ENCODE results near the gene BDNF. TPM values are rescaled to one million over a fixed set of nuclear protein-coding genes. Genes with fewer than 3 reads are reported as not detected.

Gene BDNF
- polyA plus RNA-seq, 1 donor from 2014 or later: not detected

GRCh38 chr11:27618281-27618915 is 81.9 kb downstream of the BDNF start (continued):
- TF ChIP-seq, protein P1, sequence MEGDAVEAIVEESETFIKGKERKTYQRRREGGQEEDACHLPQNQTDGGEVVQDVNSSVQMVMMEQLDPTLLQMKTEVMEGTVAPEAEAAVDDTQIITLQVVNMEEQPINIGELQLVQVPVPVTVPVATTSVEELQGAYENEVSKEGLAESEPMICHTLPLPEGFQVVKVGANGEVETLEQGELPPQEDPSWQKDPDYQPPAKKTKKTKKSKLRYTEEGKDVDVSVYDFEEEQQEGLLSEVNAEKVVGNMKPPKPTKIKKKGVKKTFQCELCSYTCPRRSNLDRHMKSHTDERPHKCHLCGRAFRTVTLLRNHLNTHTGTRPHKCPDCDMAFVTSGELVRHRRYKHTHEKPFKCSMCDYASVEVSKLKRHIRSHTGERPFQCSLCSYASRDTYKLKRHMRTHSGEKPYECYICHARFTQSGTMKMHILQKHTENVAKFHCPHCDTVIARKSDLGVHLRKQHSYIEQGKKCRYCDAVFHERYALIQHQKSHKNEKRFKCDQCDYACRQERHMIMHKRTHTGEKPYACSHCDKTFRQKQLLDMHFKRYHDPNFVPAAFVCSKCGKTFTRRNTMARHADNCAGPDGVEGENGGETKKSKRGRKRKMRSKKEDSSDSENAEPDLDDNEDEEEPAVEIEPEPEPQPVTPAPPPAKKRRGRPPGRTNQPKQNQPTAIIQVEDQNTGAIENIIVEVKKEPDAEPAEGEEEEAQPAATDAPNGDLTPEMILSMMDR (IDR thresholded peaks at IDR 0.05; ENCODE audit: poor library complexity, severe bottlenecking): no peak

- TF ChIP-seq MXI1 (conservative IDR thresholded peaks at IDR 0.05; ENCODE audit: poor library complexity, severe bottlenecking): no peak
- TF ChIP-seq, protein P1 (IDR thresholded peaks at IDR 0.05; ENCODE audit: poor library complexity, severe bottlenecking): no peak
- TF ChIP-seq SMC3 (conservative IDR thresholded peaks at IDR 0.05; ENCODE audit: poor library complexity): no peak
- no peak for TF ChIP-seq TAF1 (IDR thresholded peaks at IDR 0.05; ENCODE audit: low read depth)
- no peak for TF ChIP-seq POLR2AphosphoS5 (IDR thresholded peaks at IDR 0.05)
Observed at GRCh38 chr11:27616711-27617110, 83.5 kb downstream of the BDNF start.

GRCh38 chr11:27615833-27616232 is 84.4 kb downstream of the BDNF start:
- Histone ChIP-seq H3K36me3 (ENCODE audit: insufficient read depth, low read length) (no peaks in the 10 kb centered on the region), H2AFZ (ENCODE audit: low read depth, low read length) (no peak overlapping the region), H4K20me1 (ENCODE audit: insufficient read depth) (no peaks in the 10 kb centered on the region), H3K9me3 (ENCODE audit: low read length) (no peaks in the 10 kb centered on the region), H3K27ac (ENCODE audit: low read length) (no peak overlapping the region), H3K4me3 (ENCODE audit: low read length) (no peak overlapping the region), H3K79me2 (replicated peaks; ENCODE audit: insufficient read depth, low read length) (no peaks in the 10 kb centered on the region), H3K4me2 (ENCODE audit: low read length) (no peak overlapping the region), H3K27me3 (ENCODE audit: insufficient read depth, low read depth, low read length) (no peaks in the 10 kb centered on the region), H3K9ac (ENCODE audit: low read length) (no peak overlapping the region), H3K9me2 (ENCODE audit: insufficient read depth, low read length) (no peaks in the 10 kb centered on the region), H3F3A (ENCODE audit: insufficient read depth, low read length, poor library complexity, severe bottlenecking) (no peaks in the 10 kb centered on the region)
- TF ChIP-seq POLR2AphosphoS5 (IDR thresholded peaks at IDR 0.05) (no peak), MXI1 (conservative IDR thresholded peaks at IDR 0.05; ENCODE audit: poor library complexity, severe bottlenecking) (no peak), SMC3 (conservative IDR thresholded peaks at IDR 0.05; ENCODE audit: poor library complexity) (no peak), EP300 (conservative IDR thresholded peaks at IDR 0.05; ENCODE audit: poor library complexity, severe bottlenecking) (no peak), RAD21 (conservative IDR thresholded peaks at IDR 0.05) (no peak), TAF1 (IDR thresholded peaks at IDR 0.05; ENCODE audit: low read depth) (no peak), EZH2 (IDR thresholded peaks at IDR 0.05; ENCODE audit: borderline replicate concordance, insufficient read depth, low read length, poor library complexity, severe bottlenecking) (no peak)
- TF ChIP-seq, protein P1 (IDR thresholded peaks at IDR 0.05; ENCODE audit: poor library complexity, severe bottlenecking): no peak
- TF ChIP-seq, protein P2, sequence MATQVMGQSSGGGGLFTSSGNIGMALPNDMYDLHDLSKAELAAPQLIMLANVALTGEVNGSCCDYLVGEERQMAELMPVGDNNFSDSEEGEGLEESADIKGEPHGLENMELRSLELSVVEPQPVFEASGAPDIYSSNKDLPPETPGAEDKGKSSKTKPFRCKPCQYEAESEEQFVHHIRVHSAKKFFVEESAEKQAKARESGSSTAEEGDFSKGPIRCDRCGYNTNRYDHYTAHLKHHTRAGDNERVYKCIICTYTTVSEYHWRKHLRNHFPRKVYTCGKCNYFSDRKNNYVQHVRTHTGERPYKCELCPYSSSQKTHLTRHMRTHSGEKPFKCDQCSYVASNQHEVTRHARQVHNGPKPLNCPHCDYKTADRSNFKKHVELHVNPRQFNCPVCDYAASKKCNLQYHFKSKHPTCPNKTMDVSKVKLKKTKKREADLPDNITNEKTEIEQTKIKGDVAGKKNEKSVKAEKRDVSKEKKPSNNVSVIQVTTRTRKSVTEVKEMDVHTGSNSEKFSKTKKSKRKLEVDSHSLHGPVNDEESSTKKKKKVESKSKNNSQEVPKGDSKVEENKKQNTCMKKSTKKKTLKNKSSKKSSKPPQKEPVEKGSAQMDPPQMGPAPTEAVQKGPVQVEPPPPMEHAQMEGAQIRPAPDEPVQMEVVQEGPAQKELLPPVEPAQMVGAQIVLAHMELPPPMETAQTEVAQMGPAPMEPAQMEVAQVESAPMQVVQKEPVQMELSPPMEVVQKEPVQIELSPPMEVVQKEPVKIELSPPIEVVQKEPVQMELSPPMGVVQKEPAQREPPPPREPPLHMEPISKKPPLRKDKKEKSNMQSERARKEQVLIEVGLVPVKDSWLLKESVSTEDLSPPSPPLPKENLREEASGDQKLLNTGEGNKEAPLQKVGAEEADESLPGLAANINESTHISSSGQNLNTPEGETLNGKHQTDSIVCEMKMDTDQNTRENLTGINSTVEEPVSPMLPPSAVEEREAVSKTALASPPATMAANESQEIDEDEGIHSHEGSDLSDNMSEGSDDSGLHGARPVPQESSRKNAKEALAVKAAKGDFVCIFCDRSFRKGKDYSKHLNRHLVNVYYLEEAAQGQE (IDR thresholded peaks at IDR 0.05; ENCODE audit: borderline replicate concordance): no peak

More at GRCh38 chr11:27616711-27617110, 83.5 kb downstream of the BDNF start:
- no peak overlapping the region for H3K4me2 ChIP-seq (ENCODE audit: low read length)
- H2AFZ ChIP-seq (ENCODE audit: low read depth, low read length): no peak overlapping the region
- H3K9me2 ChIP-seq (ENCODE audit: insufficient read depth, low read length): no peaks in the 10 kb centered on the region
- H4K20me1 ChIP-seq (ENCODE audit: insufficient read depth): no peaks in the 10 kb centered on the region
- H3K9ac ChIP-seq (ENCODE audit: low read length): no peak overlapping the region
- H3K27me3 ChIP-seq (ENCODE audit: insufficient read depth, low read depth, low read length): no peaks in the 10 kb centered on the region
- no peak overlapping the region for H3K4me3 ChIP-seq (ENCODE audit: low read length)
- no peaks in the 10 kb centered on the region for H3K79me2 ChIP-seq (replicated peaks; ENCODE audit: insufficient read depth, low read length)
- no peak overlapping the region for H3K27ac ChIP-seq (ENCODE audit: low read length)
- H3K36me3 ChIP-seq (ENCODE audit: insufficient read depth, low read length): no peaks in the 10 kb centered on the region
- no peaks in the 10 kb centered on the region for H3K9me3 ChIP-seq (ENCODE audit: low read length)
- H3F3A ChIP-seq (ENCODE audit: insufficient read depth, low read length, poor library complexity, severe bottlenecking): no peaks in the 10 kb centered on the region

Measured in neural cell (in vitro differentiated cells).